C4-2B (cell line): ENCODE data around the gene TXNDC11.

Experiments used
- H3K27ac ChIP-seq: fragments of 450-650 bp; 2 replicates; pipeline ENCODE4 v1.5.1; 2017
- ZFX ChIP-seq: fragments of 450-650 bp; IDR thresholded peaks from 2 replicates; pipeline ENCODE4 v1.6.1; 2017
- TF ChIP-seq, protein P1 (sequence below): fragments of 450-650 bp; conservative IDR thresholded peaks from 2 replicates; pipeline ENCODE4 v1.5.1; 2017; ENCODE audit warnings: mild to moderate bottlenecking

TXNDC11 gene

GRCh38 chr16:11651796-11652195, 90.9 kb downstream of the TXNDC11 start:
- no peak overlapping the region for H3K27ac ChIP-seq
- TF ChIP-seq, protein P1, sequence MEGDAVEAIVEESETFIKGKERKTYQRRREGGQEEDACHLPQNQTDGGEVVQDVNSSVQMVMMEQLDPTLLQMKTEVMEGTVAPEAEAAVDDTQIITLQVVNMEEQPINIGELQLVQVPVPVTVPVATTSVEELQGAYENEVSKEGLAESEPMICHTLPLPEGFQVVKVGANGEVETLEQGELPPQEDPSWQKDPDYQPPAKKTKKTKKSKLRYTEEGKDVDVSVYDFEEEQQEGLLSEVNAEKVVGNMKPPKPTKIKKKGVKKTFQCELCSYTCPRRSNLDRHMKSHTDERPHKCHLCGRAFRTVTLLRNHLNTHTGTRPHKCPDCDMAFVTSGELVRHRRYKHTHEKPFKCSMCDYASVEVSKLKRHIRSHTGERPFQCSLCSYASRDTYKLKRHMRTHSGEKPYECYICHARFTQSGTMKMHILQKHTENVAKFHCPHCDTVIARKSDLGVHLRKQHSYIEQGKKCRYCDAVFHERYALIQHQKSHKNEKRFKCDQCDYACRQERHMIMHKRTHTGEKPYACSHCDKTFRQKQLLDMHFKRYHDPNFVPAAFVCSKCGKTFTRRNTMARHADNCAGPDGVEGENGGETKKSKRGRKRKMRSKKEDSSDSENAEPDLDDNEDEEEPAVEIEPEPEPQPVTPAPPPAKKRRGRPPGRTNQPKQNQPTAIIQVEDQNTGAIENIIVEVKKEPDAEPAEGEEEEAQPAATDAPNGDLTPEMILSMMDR, result no peak
- TF ChIP-seq ZFX, result no peak

GRCh38 chr16:11650641-11651591, 91.7 kb downstream of the TXNDC11 start:
- no peak for TF ChIP-seq ZFX
- TF ChIP-seq, protein P1, result no peak
- no peak overlapping the region for H3K27ac ChIP-seq

DNA sequence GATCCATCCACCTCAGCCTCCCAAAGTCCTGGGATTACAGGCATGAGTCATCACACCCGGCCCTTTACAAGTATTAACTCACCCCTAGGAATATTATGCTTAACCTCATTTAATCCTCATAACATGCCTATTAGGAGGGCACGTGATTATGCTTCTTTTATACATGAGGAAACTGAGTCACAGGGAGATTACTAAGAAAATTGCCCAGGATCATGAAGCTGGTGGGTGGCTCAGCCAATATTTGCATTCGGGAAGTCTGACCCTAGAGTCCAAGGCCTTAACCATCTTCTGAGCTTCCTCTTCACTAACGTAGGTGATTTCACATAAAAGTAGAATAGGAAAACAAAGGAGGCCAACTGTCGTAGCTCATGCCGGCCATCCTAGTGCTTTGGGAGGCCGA, 93.4 kb downstream of the TXNDC11 start:
- no peak for TF ChIP-seq ZFX
- TF ChIP-seq, protein P1, result no peak
- H3K27ac ChIP-seq, result no peak overlapping the region

- TF ChIP-seq, protein P1, result no peak
- TF ChIP-seq ZFX, result no peak
- H3K27ac ChIP-seq, result no peak overlapping the region
These were observed 99.9 kb downstream of the TXNDC11 start for GRCh38 chr16:11642765-11643116.

GRCh38 chr16:11640987-11641817, 101.5 kb downstream of the TXNDC11 start:
- H3K27ac ChIP-seq, result peak overlapping the region; percentile 24
- TF ChIP-seq, protein P1, result peak; percentile 94
- no peak for TF ChIP-seq ZFX

DNA sequence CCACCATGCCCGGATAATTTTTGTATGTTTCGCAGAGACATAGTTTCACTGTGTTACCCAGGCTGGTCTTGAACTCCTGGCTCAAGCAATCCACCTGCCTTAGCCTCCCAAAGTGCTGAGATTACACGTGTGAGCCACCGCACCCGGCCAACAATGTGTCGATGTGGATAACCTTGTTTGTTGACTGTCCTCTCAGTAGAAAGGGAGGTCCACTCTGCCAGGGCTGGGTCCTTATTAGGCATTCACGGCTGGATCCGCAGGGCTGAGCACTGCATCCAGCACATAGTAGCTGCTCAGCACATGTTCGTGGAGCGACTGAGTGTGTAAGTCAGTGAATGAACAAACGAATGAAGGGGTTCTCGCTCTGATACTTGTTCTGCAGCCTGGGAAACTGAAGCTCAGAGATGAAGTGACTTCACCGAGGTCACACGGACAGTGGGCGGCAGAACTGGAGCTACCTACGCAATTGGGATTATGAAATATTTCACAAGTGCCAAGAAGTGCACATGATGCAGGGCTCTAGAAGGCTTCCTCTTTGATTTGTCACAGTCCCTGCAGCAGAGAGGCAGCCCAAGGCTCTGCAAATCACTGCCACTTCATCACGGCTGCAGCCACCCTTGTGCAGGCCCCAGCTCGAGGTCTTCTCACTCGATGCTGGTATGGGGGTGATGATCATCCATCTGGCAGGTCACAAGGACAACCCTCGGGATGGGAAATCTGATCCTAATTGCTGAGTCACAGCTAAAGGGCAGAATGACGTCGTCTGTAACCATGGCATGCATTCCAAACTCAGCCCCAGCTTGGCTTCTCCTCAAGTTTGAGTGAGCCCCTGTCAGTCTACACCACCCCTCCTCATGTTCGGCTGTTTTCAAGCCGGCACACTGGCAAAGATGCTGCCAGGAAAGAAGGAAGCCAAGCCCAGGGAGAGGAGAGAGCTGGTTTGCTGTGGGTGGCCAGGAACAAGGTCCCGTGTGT, 102.4 kb downstream of the TXNDC11 start:
- TF ChIP-seq ZFX, result no peak
- TF ChIP-seq, protein P1, result no peak
- H3K27ac ChIP-seq, result peak overlapping the region; percentile 24
